Measurements from ENCODE around the gene PKD1L1. TPM values are rescaled to one million over a fixed set of nuclear protein-coding genes. Genes with fewer than 3 reads are reported as not detected.

Gene PKD1L1
- total RNA-seq, 1 experiment from 2014 or later = 0.17 TPM

DNA sequence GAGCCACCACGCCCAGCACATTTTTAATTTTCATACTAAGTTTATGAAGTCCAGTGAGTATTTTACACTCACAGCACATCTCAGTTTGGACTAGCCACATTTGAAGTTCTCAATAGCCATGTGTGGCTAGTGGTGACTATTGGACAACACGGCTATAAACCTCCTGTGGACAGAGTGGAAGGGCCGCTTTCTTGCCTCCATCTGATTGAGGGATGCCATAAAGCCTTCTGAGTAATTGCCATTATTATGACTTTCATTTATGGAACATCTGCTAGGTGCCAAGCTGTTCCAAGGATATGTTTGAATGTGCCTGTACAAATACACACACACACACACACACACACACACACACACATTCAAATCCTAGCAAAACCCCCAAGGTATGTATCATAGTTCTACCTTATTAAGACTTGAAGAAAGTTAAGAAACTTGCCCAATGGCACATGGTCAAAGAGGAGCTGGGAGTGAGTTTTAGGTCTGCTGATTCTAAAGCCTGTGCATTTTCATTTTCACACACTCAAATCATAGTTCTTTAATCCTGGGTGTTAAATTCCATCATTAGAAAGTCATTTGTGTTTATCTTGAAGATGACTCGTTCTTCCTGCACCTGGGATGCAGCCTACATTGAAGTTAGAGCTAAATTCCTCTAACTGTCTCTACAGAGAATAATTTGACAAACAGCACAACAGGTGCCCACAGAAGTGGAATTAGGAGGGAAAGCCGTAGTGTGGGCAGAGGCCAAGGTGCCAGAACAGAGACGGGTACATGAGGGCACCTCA, 143.3 kb downstream of the PKD1L1 start:
- Histone ChIP-seq H3K9ac (ENCODE audit: low read length) (no peak overlapping the region), H3K4me1 (ENCODE audit: control insufficient read depth in 1 of 2, insufficient read depth in 2 of 2, low read length in 2 of 2) (peaks cover 11% of the 10 kb centered on the region in 2 experiments; a peak in 3 of 4 replicates), H4K20me1 (ENCODE audit: insufficient read depth) (no peaks in the 10 kb centered on the region), H3K4me2 (ENCODE audit: low read length) (0 out of 2 replicates have a peak overlapping the region, but pooled peaks have one; percentile 6), H3K27me3 (ENCODE audit: insufficient read depth, low read length) (no peaks in the 10 kb centered on the region), H3K79me2 (ENCODE audit: insufficient read depth, low read length) (no peaks in the 10 kb centered on the region), H3K9me3 (ENCODE audit: control insufficient read depth in 1 of 2, insufficient read depth in 1 of 2, low read depth in 1 of 2, low read length in 2 of 2) (no peaks in the 10 kb centered on the region), H3K27ac (ENCODE audit: low read depth, low read length) (no peak overlapping the region), H3K36me3 (ENCODE audit: control insufficient read depth in 1 of 2, insufficient read depth in 2 of 2, low read length in 2 of 2) (no peaks in the 10 kb centered on the region), H2AFZ (ENCODE audit: low read depth, low read length, poor library complexity, severe bottlenecking) (no peak overlapping the region), H3K9me2 (ENCODE audit: insufficient read depth) (no peaks in the 10 kb centered on the region), H3K4me3 (replicated peaks in 1 of 2; ENCODE audit: low read depth in 1 of 2, low read length in 2 of 2) (no peak overlapping the region)
- intact Hi-C loops (cut with micrococcal nuclease) = no loop called here
- TF ChIP-seq EZH2 (IDR thresholded peaks at IDR 0.05) = no peak
- no peak for TF ChIP-seq TCF7L2 (IDR thresholded peaks at IDR 0.05; ENCODE audit: borderline replicate concordance, extremely low read depth, insufficient read depth, insufficient read length)
- TF ChIP-seq POLR2AphosphoS5 (IDR thresholded peaks at IDR 0.05; ENCODE audit: low read depth, low read length) = no peak
- TF ChIP-seq SP1 (IDR thresholded peaks at IDR 0.05; ENCODE audit: low read depth) = no peak
- no peak for TF ChIP-seq FOSL1 (IDR thresholded peaks at IDR 0.05; ENCODE audit: low read depth)
- no peak for TF ChIP-seq ZFX (IDR thresholded peaks at IDR 0.05)
- TF ChIP-seq EZH2phosphoT487 (IDR thresholded peaks at IDR 0.05; ENCODE audit: borderline replicate concordance) = no peak
- TF ChIP-seq YY1 (IDR thresholded peaks at IDR 0.05; ENCODE audit: extremely low read depth, insufficient replicate concordance, low read depth, low read length) = no peak
- no peak for TF ChIP-seq ELF1 (IDR thresholded peaks at IDR 0.05; ENCODE audit: borderline replicate concordance, low read depth)
- TF ChIP-seq, protein P1, sequence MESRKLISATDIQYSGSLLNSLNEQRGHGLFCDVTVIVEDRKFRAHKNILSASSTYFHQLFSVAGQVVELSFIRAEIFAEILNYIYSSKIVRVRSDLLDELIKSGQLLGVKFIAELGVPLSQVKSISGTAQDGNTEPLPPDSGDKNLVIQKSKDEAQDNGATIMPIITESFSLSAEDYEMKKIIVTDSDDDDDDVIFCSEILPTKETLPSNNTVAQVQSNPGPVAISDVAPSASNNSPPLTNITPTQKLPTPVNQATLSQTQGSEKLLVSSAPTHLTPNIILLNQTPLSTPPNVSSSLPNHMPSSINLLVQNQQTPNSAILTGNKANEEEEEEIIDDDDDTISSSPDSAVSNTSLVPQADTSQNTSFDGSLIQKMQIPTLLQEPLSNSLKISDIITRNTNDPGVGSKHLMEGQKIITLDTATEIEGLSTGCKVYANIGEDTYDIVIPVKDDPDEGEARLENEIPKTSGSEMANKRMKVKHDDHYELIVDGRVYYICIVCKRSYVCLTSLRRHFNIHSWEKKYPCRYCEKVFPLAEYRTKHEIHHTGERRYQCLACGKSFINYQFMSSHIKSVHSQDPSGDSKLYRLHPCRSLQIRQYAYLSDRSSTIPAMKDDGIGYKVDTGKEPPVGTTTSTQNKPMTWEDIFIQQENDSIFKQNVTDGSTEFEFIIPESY (IDR thresholded peaks at IDR 0.05; ENCODE audit: extremely low read depth, insufficient replicate concordance, low read length) = no peak
- TF ChIP-seq, protein P2, sequence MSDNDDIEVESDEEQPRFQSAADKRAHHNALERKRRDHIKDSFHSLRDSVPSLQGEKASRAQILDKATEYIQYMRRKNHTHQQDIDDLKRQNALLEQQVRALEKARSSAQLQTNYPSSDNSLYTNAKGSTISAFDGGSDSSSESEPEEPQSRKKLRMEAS (IDR thresholded peaks at IDR 0.05) = no peak
- RAD21 ChIA-PET (ENCODE audit: low non-redundant PET in 1 of 2, low total read pairs in 2 of 2, uncharacterized antibody in 2 of 2, unreplicated experiment in 2 of 2) = interaction anchor here in 1 of 2 experiments (0.6 kb wide), 1 partner anchor 358 kb away, joined by 6 read pairs; no protein-coding TSS in a partner anchor
- no TSS peak for BruUV-seq (replicated peaks)
- POLR2A ChIA-PET = interaction anchor here (0.6 to 1.0 kb wide), 2 partner anchors 9 to 539 kb away, joined by 3 read pairs; no protein-coding TSS in a partner anchor
- ATAC-seq = no peak
- DNase-seq (ENCODE audit: low read depth, low spot score) = no peak
- CTCF ChIA-PET = interaction anchor here (0.7 to 0.9 kb wide), 2 partner anchors 15 to 539 kb away, joined by 3 to 5 read pairs; no protein-coding TSS in a partner anchor

All from HCT116 (cell line).